Keratinocyte (primary cell): ENCODE measurements around the gene FHDC1. TPM values are rescaled to one million over a fixed set of nuclear protein-coding genes. Genes with fewer than 3 reads are reported as not detected.

Experiments
- DNase-seq: peaks from one replicate; pipeline ENCODE4 v3.0.0-alpha.2; 2011; ENCODE audit warnings: low read depth, missing footprints, low spot score
- FAIRE-seq: peaks from 2 replicates; lab custom pipeline; 2011; peaks lifted over from hg19 to GRCh38; lab: Jason Lieb, UNC
- H2AFZ ChIP-seq: 2 replicates; pipeline ENCODE4 v1.6.0; 2012; ENCODE audit warnings: low read length, control low read depth, inconsistent platforms; ENCODE audit not compliant: control insufficient read depth
- H3K27ac ChIP-seq: 2 replicates; pipeline ENCODE4 v1.5.1; 2011; ENCODE audit warnings: low read length; ENCODE audit not compliant: control insufficient read depth, insufficient read depth
- H3K27me3 ChIP-seq: 3 replicates; pipeline ENCODE4 v1.6.0; 2011; ENCODE audit warnings: low read length; ENCODE audit not compliant: control insufficient read depth, insufficient read depth; ENCODE audit errors: extremely low read depth
- H3K36me3 ChIP-seq, 2 experiments: 2 replicates in 1 of 2; 3 replicates in 1 of 2; pipeline ENCODE4 v1.5.1; 2011; ENCODE audit warnings: low read length in 2 of 2, mild to moderate bottlenecking in 1 of 2; ENCODE audit not compliant: control insufficient read depth in 2 of 2, insufficient read depth in 2 of 2; ENCODE audit errors: extremely low read depth in 1 of 2
- H3K4me1 ChIP-seq: 3 replicates; pipeline ENCODE4 v1.5.1; 2011; ENCODE audit warnings: low read length; ENCODE audit not compliant: control insufficient read depth, insufficient read depth; ENCODE audit errors: extremely low read depth
- H3K4me2 ChIP-seq: 3 replicates; pipeline ENCODE4 v1.6.0; 2011; ENCODE audit warnings: low read depth, low read length; ENCODE audit not compliant: control insufficient read depth, insufficient read depth; ENCODE audit errors: extremely low read depth
- H3K4me3 ChIP-seq, 3 experiments: fragments of 200-600 bp in 1 of 3; sonication (generic) in 1 of 3; 2 replicates in 2 of 3; 3 replicates in 1 of 3; pipeline ENCODE4 v1.5.1; 2011 to 2016; ENCODE audit warnings: low read length in 3 of 3, mild to moderate bottlenecking in 3 of 3, control low read depth in 2 of 3, inconsistent platforms in 1 of 3, low read depth in 1 of 3, mixed read lengths in 1 of 3, mixed run types in 1 of 3, moderate library complexity in 1 of 3; ENCODE audit not compliant: control insufficient read depth in 2 of 3, insufficient read depth in 2 of 3; ENCODE audit errors: extremely low read depth in 1 of 3
- H3K79me2 ChIP-seq: 2 replicates; pipeline ENCODE4 v1.6.0; 2012; ENCODE audit warnings: low read length; ENCODE audit not compliant: control insufficient read depth, insufficient read depth
- H3K9ac ChIP-seq: 3 replicates; pipeline ENCODE4 v1.6.0; 2011; ENCODE audit warnings: low read length; ENCODE audit not compliant: control insufficient read depth, insufficient read depth; ENCODE audit errors: extremely low read depth
- H3K9me1 ChIP-seq: 3 replicates; pipeline ENCODE4 v1.6.0; 2011; ENCODE audit warnings: low read length; ENCODE audit not compliant: control insufficient read depth, insufficient read depth; ENCODE audit errors: extremely low read depth
- H3K9me3 ChIP-seq: 2 replicates; pipeline ENCODE4 v1.5.1; 2012; ENCODE audit warnings: low read depth, low read length; ENCODE audit not compliant: control insufficient read depth
- H4K20me1 ChIP-seq: 3 replicates; pipeline ENCODE4 v1.6.0; 2011; ENCODE audit warnings: low read length; ENCODE audit not compliant: control insufficient read depth, insufficient read depth; ENCODE audit errors: extremely low read depth
- EZH2 ChIP-seq: IDR thresholded peaks from one replicate; pipeline ENCODE4 v1.6.1; 2012; ENCODE audit warnings: inconsistent platforms, mild to moderate bottlenecking, low read length, moderate library complexity
- dilution Hi-C: fragments of 300-500 bp; cut with MboI; formaldehyde crosslinking; loops from one replicate; pipeline ENCODE4 v1.7.0; 2020; ENCODE audit warnings: low sequenced_read_pairs; ENCODE audit not compliant: extremely low pct_ligation_motif_present
- polyA plus RNA-seq, 5 experiments: library from polyadenylated mRNA; depleted of rRNA in 3 of 5; stranded (reverse) in 3 of 5; stranded (forward) in 1 of 5; unstranded in 1 of 5; fragments of >200 nt; gene quantifications; 1 replicate in 1 of 5; 2 replicates in 3 of 5; 3 replicates in 1 of 5; pipeline versions ENCODE4 v1.2.1 to v1.2.3, GENCODE V29; 2011 to 2012; ENCODE audit warnings: missing spikeins in 2 of 5, low read depth in 1 of 5, low replicate concordance in 1 of 5
- TF ChIP-seq, protein P1 (sequence below), 3 experiments: IDR thresholded peaks in 1 of 3; conservative IDR thresholded peaks in 1 of 3; optimal IDR thresholded peaks in 1 of 3; 2 replicates in 2 of 3; 3 replicates in 1 of 3; pipeline versions ENCODE3 to v1.5.1; 2011; ENCODE audit warnings: low read length in 3 of 3, mild to moderate bottlenecking in 3 of 3, moderate library complexity in 2 of 3, control low read depth in 1 of 3, inconsistent platforms in 1 of 3; ENCODE audit not compliant: insufficient read depth in 2 of 3; ENCODE audit errors: extremely low read depth in 1 of 3

FHDC1 gene
- polyA plus RNA-seq, 1 donor (not counting 4 experiments of a cell fraction or from before 2014, with no cell fraction given): 1.6 TPM

- H3K9me3 ChIP-seq: no peaks in the 10 kb centered on the region
- TF ChIP-seq EZH2: no peak
- H3K36me3 ChIP-seq: no peaks in the 10 kb centered on the region
- no peaks in the 10 kb centered on the region for H3K4me1 ChIP-seq
- FAIRE-seq: no peak
- no peak overlapping the region for H3K9ac ChIP-seq
- H3K4me2 ChIP-seq: no peak overlapping the region
- no peak for DNase-seq
- dilution Hi-C loops: no loop called here
- H3K9me1 ChIP-seq: no peaks in the 10 kb centered on the region
- no peak overlapping the region for H3K4me3 ChIP-seq
- no peaks in the 10 kb centered on the region for H4K20me1 ChIP-seq
- no peak overlapping the region for H2AFZ ChIP-seq
- H3K79me2 ChIP-seq: no peaks in the 10 kb centered on the region
- no peak overlapping the region for H3K27ac ChIP-seq
- no peaks in the 10 kb centered on the region for H3K27me3 ChIP-seq
Observed at GRCh38 chr4:152910521-152910920, 25.6 kb upstream of the FHDC1 start.

DNA sequence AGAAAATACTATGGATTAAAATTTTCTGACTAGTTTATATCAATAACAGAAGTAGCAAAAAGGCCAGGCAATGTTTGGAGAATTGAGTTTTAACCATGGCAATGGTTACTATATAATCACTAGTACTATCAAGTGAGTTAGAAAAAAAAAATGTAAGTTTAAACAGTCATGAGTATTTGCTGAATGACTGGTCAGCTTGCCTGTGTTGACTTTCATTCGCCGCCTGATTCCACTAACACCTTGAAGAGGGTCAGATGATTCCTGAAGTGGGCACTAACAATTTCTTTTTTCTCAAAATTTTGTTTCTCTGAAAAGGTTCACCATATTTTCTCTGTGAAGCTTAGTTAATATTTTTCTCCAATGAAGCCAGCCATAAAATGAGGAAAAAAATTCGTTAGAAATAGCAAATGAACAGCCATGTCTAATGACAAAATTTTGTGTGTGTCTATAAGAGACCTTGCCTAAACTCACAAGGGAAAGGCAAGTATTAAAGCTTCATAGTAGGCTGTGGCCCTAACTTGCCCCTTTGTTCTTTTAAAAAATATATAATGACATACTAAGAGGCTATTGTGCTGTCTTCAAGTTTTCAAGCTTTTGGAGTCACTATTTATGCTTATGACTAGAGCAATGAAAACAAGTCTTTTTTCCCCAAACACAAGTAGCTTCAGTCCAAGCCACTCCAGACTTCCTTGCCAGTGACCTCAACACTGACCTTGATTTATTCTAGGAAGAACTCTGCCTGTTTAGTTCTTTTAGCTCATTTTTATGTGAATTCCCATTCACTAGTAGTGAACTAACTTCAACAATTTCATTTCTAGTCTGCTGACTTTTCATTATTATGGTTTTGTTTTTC, 18.4 kb upstream of the FHDC1 start:
- Histone ChIP-seq H3K4me2 (no peak overlapping the region), H3K27me3 (no peaks in the 10 kb centered on the region), H3K27ac (no peak overlapping the region), H3K9me3 (no peaks in the 10 kb centered on the region), H3K9ac (no peak overlapping the region), H4K20me1 (no peaks in the 10 kb centered on the region), H3K4me1 (no peaks in the 10 kb centered on the region), H3K79me2 (no peaks in the 10 kb centered on the region), H2AFZ (no peak overlapping the region), H3K36me3 (no peaks in the 10 kb centered on the region), H3K4me3 (no peak overlapping the region), H3K9me1 (no peaks in the 10 kb centered on the region)
- TF ChIP-seq EZH2: no peak
- TF ChIP-seq, protein P1, sequence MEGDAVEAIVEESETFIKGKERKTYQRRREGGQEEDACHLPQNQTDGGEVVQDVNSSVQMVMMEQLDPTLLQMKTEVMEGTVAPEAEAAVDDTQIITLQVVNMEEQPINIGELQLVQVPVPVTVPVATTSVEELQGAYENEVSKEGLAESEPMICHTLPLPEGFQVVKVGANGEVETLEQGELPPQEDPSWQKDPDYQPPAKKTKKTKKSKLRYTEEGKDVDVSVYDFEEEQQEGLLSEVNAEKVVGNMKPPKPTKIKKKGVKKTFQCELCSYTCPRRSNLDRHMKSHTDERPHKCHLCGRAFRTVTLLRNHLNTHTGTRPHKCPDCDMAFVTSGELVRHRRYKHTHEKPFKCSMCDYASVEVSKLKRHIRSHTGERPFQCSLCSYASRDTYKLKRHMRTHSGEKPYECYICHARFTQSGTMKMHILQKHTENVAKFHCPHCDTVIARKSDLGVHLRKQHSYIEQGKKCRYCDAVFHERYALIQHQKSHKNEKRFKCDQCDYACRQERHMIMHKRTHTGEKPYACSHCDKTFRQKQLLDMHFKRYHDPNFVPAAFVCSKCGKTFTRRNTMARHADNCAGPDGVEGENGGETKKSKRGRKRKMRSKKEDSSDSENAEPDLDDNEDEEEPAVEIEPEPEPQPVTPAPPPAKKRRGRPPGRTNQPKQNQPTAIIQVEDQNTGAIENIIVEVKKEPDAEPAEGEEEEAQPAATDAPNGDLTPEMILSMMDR (optimal IDR thresholded peaks at IDR 0.05 in 1 of 3, IDR thresholded peaks at IDR 0.05 in 1 of 3, conservative IDR thresholded peaks at IDR 0.05 in 1 of 3; ENCODE audit: extremely low read depth in 1 of 3, insufficient read depth in 2 of 3, low read length in 3 of 3): no peak
- FAIRE-seq: peak; percentile 5
- dilution Hi-C loops: no loop called here
- DNase-seq: no peak
